H9 (cell line): ENCODE measurements around the gene ADA. TPM values are rescaled to one million over a fixed set of nuclear protein-coding genes. Genes with fewer than 3 reads are reported as not detected.

Experiments used
- DNase-seq: peaks from one replicate; pipeline ENCODE4 v3.0.0-alpha.2; 2017
- H2AFZ ChIP-seq: one replicate; pipeline ENCODE4 v1.6.1; 2013; ENCODE audit warnings: mild to moderate bottlenecking, low read length, control low read depth, moderate library complexity
- H2AK5ac ChIP-seq: 2 replicates; pipeline ENCODE4 v1.6.1; 2013; ENCODE audit warnings: low read length, control low read depth, mixed read lengths; ENCODE audit not compliant: insufficient read length
- H2BK120ac ChIP-seq: one replicate; pipeline ENCODE4 v1.6.1; 2013; ENCODE audit warnings: low read depth, mild to moderate bottlenecking, low read length, control low read depth, inconsistent platforms; ENCODE audit not compliant: poor library complexity, severe bottlenecking
- H2BK12ac ChIP-seq: 2 replicates; pipeline ENCODE4 v1.6.1; 2013; ENCODE audit warnings: low read length, control low read depth, mixed read lengths, low read depth; ENCODE audit not compliant: insufficient read length
- H2BK15ac ChIP-seq: 2 replicates; pipeline ENCODE4 v1.6.1; 2013; ENCODE audit warnings: low read depth, low read length, control low read depth
- H2BK20ac ChIP-seq: one replicate; pipeline ENCODE4 v1.6.1; 2013; ENCODE audit warnings: low read depth, mild to moderate bottlenecking, low read length, control low read depth, inconsistent platforms; ENCODE audit not compliant: poor library complexity, severe bottlenecking
- H2BK5ac ChIP-seq: 2 replicates; pipeline ENCODE4 v1.6.1; 2013; ENCODE audit warnings: low read length, control low read depth, mixed read lengths; ENCODE audit not compliant: insufficient read length
- H3K14ac ChIP-seq: 2 replicates; pipeline ENCODE4 v1.6.1; 2013; ENCODE audit warnings: low read length, control low read depth; ENCODE audit not compliant: insufficient read depth
- H3K18ac ChIP-seq: 2 replicates; pipeline ENCODE4 v1.6.1; 2013; ENCODE audit warnings: low read depth, mild to moderate bottlenecking, mixed read lengths, low read length, control low read depth; ENCODE audit not compliant: insufficient read length
- H3K23ac ChIP-seq: 2 replicates; pipeline ENCODE4 v1.6.1; 2013; ENCODE audit warnings: low read length, control low read depth, mixed read lengths, low read depth; ENCODE audit not compliant: insufficient read length
- H3K23me2 ChIP-seq: 2 replicates; pipeline ENCODE4 v1.6.1; 2013; ENCODE audit warnings: low read depth, mild to moderate bottlenecking, mixed read lengths, low read length, control low read depth; ENCODE audit not compliant: insufficient read length, poor library complexity, severe bottlenecking
- H3K27ac ChIP-seq: 2 replicates; pipeline ENCODE4 v1.5.1; 2013; ENCODE audit warnings: low read length, control low read depth, mixed read lengths, low read depth; ENCODE audit not compliant: insufficient read length
- H3K27me3 ChIP-seq: 2 replicates; pipeline ENCODE4 v1.6.1; 2013; ENCODE audit warnings: low read length, control low read depth, inconsistent platforms; ENCODE audit not compliant: insufficient read depth
- H3K4ac ChIP-seq: 2 replicates; pipeline ENCODE4 v1.6.1; 2013; ENCODE audit warnings: low read depth, mild to moderate bottlenecking, control low read depth, inconsistent platforms, low read length, moderate library complexity
- H3K4me1 ChIP-seq: 2 replicates; pipeline ENCODE4 v1.6.1; 2013; ENCODE audit warnings: low read length, control low read depth, inconsistent platforms; ENCODE audit not compliant: insufficient read depth
- H3K4me2 ChIP-seq: 2 replicates; pipeline ENCODE4 v1.6.1; 2013; ENCODE audit warnings: low read length, control low read depth, mixed read lengths; ENCODE audit not compliant: insufficient read length, insufficient read depth
- H3K56ac ChIP-seq: 2 replicates; pipeline ENCODE4 v1.6.1; 2013; ENCODE audit warnings: low read depth, mild to moderate bottlenecking, mixed read lengths, low read length, control low read depth; ENCODE audit not compliant: insufficient read length
- H3K79me1 ChIP-seq: 2 replicates; pipeline ENCODE4 v1.6.1; 2013; ENCODE audit warnings: low read depth, mild to moderate bottlenecking, moderate library complexity, low read length, control low read depth, inconsistent platforms; ENCODE audit not compliant: insufficient read depth, poor library complexity, severe bottlenecking
- H3K79me2 ChIP-seq: 2 replicates; pipeline ENCODE4 v1.6.1; 2013; ENCODE audit warnings: low read length, control low read depth, inconsistent platforms; ENCODE audit not compliant: insufficient read depth
- H3K9ac ChIP-seq: 2 replicates; pipeline ENCODE4 v1.6.1; 2013; ENCODE audit warnings: low read length, control low read depth, mixed read lengths; ENCODE audit not compliant: insufficient read length; ENCODE audit errors: extremely low read depth
- H3K9me3 ChIP-seq: one replicate; pipeline ENCODE4 v1.6.1; 2013; ENCODE audit warnings: low read depth, low read length, inconsistent platforms; ENCODE audit not compliant: control insufficient read depth
- H3T11ph ChIP-seq: one replicate; pipeline ENCODE4 v1.6.1; 2013; ENCODE audit warnings: mild to moderate bottlenecking, low read length, control low read depth, inconsistent platforms
- H4K20me1 ChIP-seq: one replicate; pipeline ENCODE4 v1.6.1; 2013; ENCODE audit not compliant: control insufficient read depth, insufficient read length, insufficient read depth
- H4K5ac ChIP-seq: 2 replicates; pipeline ENCODE4 v1.6.1; 2013; ENCODE audit warnings: low read depth, mild to moderate bottlenecking, mixed read lengths, low read length, control low read depth; ENCODE audit not compliant: insufficient read length
- H4K8ac ChIP-seq: replicated peaks from 2 replicates; pipeline ENCODE4 v1.6.1; 2013; ENCODE audit warnings: low read length, control low read depth, mixed read lengths, low read depth; ENCODE audit not compliant: insufficient read length
- H4K91ac ChIP-seq: 2 replicates; pipeline ENCODE4 v1.6.1; 2013; ENCODE audit warnings: low read depth, mild to moderate bottlenecking, moderate library complexity, mixed read lengths, low read length, control low read depth; ENCODE audit not compliant: insufficient read length
- H3K27ac Mint-ChIP-seq, 3 experiments: 2 replicates in 2 of 3; 3 replicates in 1 of 3; pipeline ENCODE4 v1.8.0; 2020 to 2021; ENCODE audit warnings: mixed read lengths in 3 of 3, mild to moderate bottlenecking in 1 of 3, moderate library complexity in 1 of 3
- H3K27me3 Mint-ChIP-seq: 2 replicates; pipeline ENCODE4 v1.8.0; 2021; ENCODE audit warnings: low read depth, mild to moderate bottlenecking, moderate library complexity, mixed read lengths
- H3K36me3 Mint-ChIP-seq, 3 experiments: 2 replicates in 2 of 3; 3 replicates in 1 of 3; pipeline ENCODE4 v1.8.0; 2020 to 2021; ENCODE audit warnings: low read depth in 3 of 3, mixed read lengths in 3 of 3; ENCODE audit not compliant: insufficient read depth in 1 of 3
- H3K4me1 Mint-ChIP-seq, 2 experiments: 2 replicates each; pipeline ENCODE4 v1.8.0; 2020; ENCODE audit warnings: mixed read lengths in 2 of 2
- H3K4me3 Mint-ChIP-seq, 2 experiments: 2 replicates in 1 of 2; 3 replicates in 1 of 2; pipeline ENCODE4 v1.8.0; 2020 to 2021; ENCODE audit warnings: mild to moderate bottlenecking in 2 of 2, mixed read lengths in 2 of 2, moderate library complexity in 1 of 2
- H3K9me3 Mint-ChIP-seq, 2 experiments: 2 replicates in 1 of 2; 3 replicates in 1 of 2; pipeline ENCODE4 v1.8.0; 2020; ENCODE audit warnings: mild to moderate bottlenecking in 2 of 2, mixed read lengths in 2 of 2, moderate library complexity in 1 of 2
- WGBS: extraction: QIAGEN DNeasy Blood & Tissue Kit; methylation state at CpG from one replicate; pipeline ENCODE4 v1.1.7; 2013; ENCODE audit warnings: missing lambda C conversion rate, low lambda C conversion rate, mixed read lengths; ENCODE audit not compliant: insufficient read length; ENCODE audit errors: extremely low coverage; 5-methylcytosine and 5-hydroxymethylcytosine counted together
- total RNA-seq: library from RNA; stranded (reverse); gene quantifications from 2 replicates; pipeline ENCODE4 v1.2.1, GENCODE V29; 2021
- TF ChIP-seq, protein P1 (sequence below): fragments of 200-600 bp; sonication (generic); conservative IDR thresholded peaks from 3 replicates; pipeline ENCODE4 v1.8.0; 2021; ENCODE audit warnings: antibody characterized with exemption, mild to moderate bottlenecking

Gene ADA
- total RNA-seq, 1 experiment from 2014 or later, result 22.0 TPM

DNA sequence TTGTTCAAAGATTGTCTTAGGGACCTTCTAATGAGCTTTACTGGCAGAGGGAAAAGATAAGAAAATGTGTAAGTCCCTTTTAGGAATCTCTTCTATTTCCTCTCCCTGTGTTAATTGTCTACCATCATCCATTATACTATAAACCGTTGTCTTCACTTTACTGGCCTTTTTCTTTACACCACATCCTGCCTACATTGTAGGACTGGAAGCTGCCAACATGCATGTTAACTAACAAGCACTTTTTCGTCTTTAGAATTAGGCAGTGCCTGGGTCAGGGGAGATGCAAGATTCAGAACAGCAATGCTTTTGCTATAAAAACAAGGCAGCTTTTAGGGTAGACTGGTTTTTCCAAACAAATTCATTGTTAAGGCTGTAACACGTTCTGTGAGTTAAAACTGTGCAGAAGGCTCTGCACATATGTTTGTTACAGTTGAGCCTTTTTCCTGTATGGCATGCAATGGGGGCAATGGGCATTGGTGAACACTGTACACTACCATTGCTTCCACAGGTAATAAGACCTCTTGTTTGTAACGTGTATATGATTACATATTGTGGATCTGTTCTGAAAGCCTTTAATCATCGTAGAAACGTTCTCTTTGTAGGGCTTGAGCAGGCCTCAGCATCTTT, 80.0 kb downstream of the ADA start:
- Histone ChIP-seq H2BK20ac (no peak overlapping the region), H3K23ac (no peak overlapping the region), H3K14ac (no peak overlapping the region), H3K9me3 (no peaks in the 10 kb centered on the region), H3K23me2 (no peaks in the 10 kb centered on the region), H4K8ac (no peak overlapping the region), H4K91ac (no peak overlapping the region), H4K20me1 (no peaks in the 10 kb centered on the region), H3K27me3 (no peaks in the 10 kb centered on the region), H2BK120ac (no peak overlapping the region), H2AK5ac (no peak overlapping the region), H3K79me1 (no peaks in the 10 kb centered on the region), H2BK12ac (no peak overlapping the region), H2BK5ac (no peak overlapping the region), H3T11ph (no peak overlapping the region), H3K18ac (no peak overlapping the region), H2BK15ac (no peak overlapping the region), H3K4me2 (no peak overlapping the region), H3K56ac (no peak overlapping the region), H4K5ac (no peak overlapping the region), H2AFZ (no peak overlapping the region), H3K4ac (no peak overlapping the region), H3K27ac (no peak overlapping the region), H3K79me2 (no peaks in the 10 kb centered on the region), H3K9ac (no peak overlapping the region), H3K4me1 (no peaks in the 10 kb centered on the region)
- TF ChIP-seq, protein P1, sequence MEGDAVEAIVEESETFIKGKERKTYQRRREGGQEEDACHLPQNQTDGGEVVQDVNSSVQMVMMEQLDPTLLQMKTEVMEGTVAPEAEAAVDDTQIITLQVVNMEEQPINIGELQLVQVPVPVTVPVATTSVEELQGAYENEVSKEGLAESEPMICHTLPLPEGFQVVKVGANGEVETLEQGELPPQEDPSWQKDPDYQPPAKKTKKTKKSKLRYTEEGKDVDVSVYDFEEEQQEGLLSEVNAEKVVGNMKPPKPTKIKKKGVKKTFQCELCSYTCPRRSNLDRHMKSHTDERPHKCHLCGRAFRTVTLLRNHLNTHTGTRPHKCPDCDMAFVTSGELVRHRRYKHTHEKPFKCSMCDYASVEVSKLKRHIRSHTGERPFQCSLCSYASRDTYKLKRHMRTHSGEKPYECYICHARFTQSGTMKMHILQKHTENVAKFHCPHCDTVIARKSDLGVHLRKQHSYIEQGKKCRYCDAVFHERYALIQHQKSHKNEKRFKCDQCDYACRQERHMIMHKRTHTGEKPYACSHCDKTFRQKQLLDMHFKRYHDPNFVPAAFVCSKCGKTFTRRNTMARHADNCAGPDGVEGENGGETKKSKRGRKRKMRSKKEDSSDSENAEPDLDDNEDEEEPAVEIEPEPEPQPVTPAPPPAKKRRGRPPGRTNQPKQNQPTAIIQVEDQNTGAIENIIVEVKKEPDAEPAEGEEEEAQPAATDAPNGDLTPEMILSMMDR, result no peak
- Mint-ChIP-seq H3K4me1 (peaks cover 0 to 8% of the 10 kb centered on the region in 2 experiments; a peak in 2 of 4 replicates), H3K36me3 (no peaks in the 10 kb centered on the region), H3K9me3 (no peaks in the 10 kb centered on the region), H3K27ac (no peak overlapping the region), H3K27me3 (no peaks in the 10 kb centered on the region), H3K4me3 (no peak overlapping the region)
- WGBS, result no CpG with 5 or more reads among the region's 6 CpGs
- DNase-seq, result no peak
